Chondrocyte (in vitro differentiated cells): ENCODE data around the gene C12orf43. TPM values are rescaled to one million over a fixed set of nuclear protein-coding genes. Genes with fewer than 3 reads are reported as not detected.

ENCODE experiments used
- DNase-seq: peaks from one replicate; pipeline ENCODE4 v3.0.0; 2021; ENCODE audit warnings: mixed read lengths, low spot score
- H3K27ac Mint-ChIP-seq: one replicate; pipeline ENCODE4 v1.8.0; 2021; ENCODE audit warnings: mild to moderate bottlenecking, moderate library complexity, mixed read lengths; ENCODE audit not compliant: unreplicated experiment
- H3K27me3 Mint-ChIP-seq: 2 replicates; pipeline ENCODE4 v1.8.0; 2021; ENCODE audit warnings: low read depth, mixed read lengths
- H3K36me3 Mint-ChIP-seq: 2 replicates; pipeline ENCODE4 v1.8.0; 2021; ENCODE audit warnings: low read depth, mixed read lengths
- H3K4me1 Mint-ChIP-seq: 2 replicates; pipeline ENCODE4 v1.8.0; 2021; ENCODE audit warnings: low read depth, mild to moderate bottlenecking, mixed read lengths
- H3K4me3 Mint-ChIP-seq: one replicate; pipeline ENCODE4 v1.8.0; 2021; ENCODE audit warnings: mild to moderate bottlenecking, moderate library complexity, mixed read lengths; ENCODE audit not compliant: unreplicated experiment
- H3K9me3 Mint-ChIP-seq: 2 replicates; pipeline ENCODE4 v1.8.0; 2021; ENCODE audit warnings: low read depth, mixed read lengths
- CTCF ChIP-seq: fragments of 200-600 bp; sonication (generic); IDR thresholded peaks from 2 replicates; pipeline ENCODE4 v1.5.0; 2021; ENCODE audit warnings: antibody characterized with exemption, mild to moderate bottlenecking, moderate library complexity
- total RNA-seq: library from RNA; stranded (reverse); gene quantifications from 3 replicates; pipeline ENCODE4 v1.2.1, GENCODE V29; 2021

C12orf43 gene
- total RNA-seq, 1 donor from 2014 or later, result 14.1 TPM

GRCh38 chr12:121036810-121037326 lies 20.6 kb upstream of the C12orf43 start:
- Mint-ChIP-seq H3K27me3 (peaks cover 7% of the 10 kb centered on the region), H3K36me3 (no peaks in the 10 kb centered on the region), H3K4me3 (no peak overlapping the region), H3K27ac (no peak overlapping the region), H3K4me1 (peaks cover 22% of the 10 kb centered on the region), H3K9me3 (no peaks in the 10 kb centered on the region)
- DNase-seq, result no peak
- no peak for TF ChIP-seq CTCF

- Mint-ChIP-seq H3K27me3 (peaks cover 2% of the 10 kb centered on the region), H3K27ac (peak overlapping the region; percentile 45), H3K9me3 (no peaks in the 10 kb centered on the region), H3K4me1 (peaks cover 22% of the 10 kb centered on the region), H3K4me3 (no peak overlapping the region), H3K36me3 (no peaks in the 10 kb centered on the region)
- no peak for TF ChIP-seq CTCF
- DNase-seq, result no peak
These were observed 18.5 kb upstream of the C12orf43 start for GRCh38 chr12:121034616-121035305.

GRCh38 chr12:121033625-121034349 lies 17.5 kb upstream of the C12orf43 start:
- Mint-ChIP-seq H3K36me3 (no peaks in the 10 kb centered on the region), H3K4me1 (peaks cover 19% of the 10 kb centered on the region), H3K27ac (peak overlapping the region; percentile 45), H3K4me3 (no peak overlapping the region), H3K27me3 (no peaks in the 10 kb centered on the region), H3K9me3 (no peaks in the 10 kb centered on the region)
- no peak for DNase-seq
- TF ChIP-seq CTCF, result no peak

- no peak for DNase-seq
- Mint-ChIP-seq H3K9me3 (no peaks in the 10 kb centered on the region), H3K4me3 (no peak overlapping the region), H3K27ac (no peak overlapping the region), H3K27me3 (peaks cover 3% of the 10 kb centered on the region), H3K36me3 (no peaks in the 10 kb centered on the region), H3K4me1 (peaks cover 16% of the 10 kb centered on the region)
- no peak for TF ChIP-seq CTCF
These were observed 14.4 kb upstream of the C12orf43 start for GRCh38 chr12:121030576-121031212.

- Mint-ChIP-seq H3K36me3 (no peaks in the 10 kb centered on the region), H3K9me3 (no peaks in the 10 kb centered on the region), H3K4me1 (no peaks in the 10 kb centered on the region), H3K4me3 (no peak overlapping the region), H3K27me3 (peaks cover 3% of the 10 kb centered on the region), H3K27ac (no peak overlapping the region)
- peak; percentile 12 for TF ChIP-seq CTCF
- DNase-seq, result no peak
These were observed 10.2 kb upstream of the C12orf43 start for GRCh38 chr12:121026274-121027045.
